Endothelial cell (in vitro differentiated cells): Measurements from ENCODE around the gene ABL2. TPM values are rescaled to one million over a fixed set of nuclear protein-coding genes. Genes with fewer than 3 reads are reported as not detected.

Experiments used
- DNase-seq: peaks from one replicate; pipeline ENCODE4 v3.0.0; 2021; ENCODE audit warnings: low spot score
- H3K27ac Mint-ChIP-seq: one replicate; pipeline ENCODE4 v1.8.0; 2021; ENCODE audit warnings: mixed read lengths, inconsistent platforms; ENCODE audit not compliant: unreplicated experiment
- H3K27me3 Mint-ChIP-seq: one replicate; pipeline ENCODE4 v1.8.0; 2021; ENCODE audit warnings: mild to moderate bottlenecking, moderate library complexity, mixed read lengths, inconsistent platforms; ENCODE audit not compliant: unreplicated experiment
- H3K36me3 Mint-ChIP-seq: one replicate; pipeline ENCODE4 v1.8.0; 2021; ENCODE audit warnings: mild to moderate bottlenecking, low read depth, mixed read lengths, inconsistent platforms; ENCODE audit not compliant: unreplicated experiment
- H3K4me1 Mint-ChIP-seq: one replicate; pipeline ENCODE4 v1.8.0; 2021; ENCODE audit warnings: mild to moderate bottlenecking, mixed read lengths, inconsistent platforms; ENCODE audit not compliant: unreplicated experiment
- H3K4me3 Mint-ChIP-seq: one replicate; pipeline ENCODE4 v1.8.0; 2021; ENCODE audit warnings: mild to moderate bottlenecking, mixed read lengths, inconsistent platforms; ENCODE audit not compliant: unreplicated experiment
- H3K9me3 Mint-ChIP-seq: one replicate; pipeline ENCODE4 v1.8.0; 2021; ENCODE audit warnings: mixed read lengths, inconsistent platforms; ENCODE audit not compliant: unreplicated experiment
- total RNA-seq: library from RNA; stranded (reverse); fragmentation: NEBNext Ultra II Directional; extraction: Animal tissue kit (Norgen Biotek cat#: 25700); gene quantifications from one replicate; pipeline ENCODE4 v1.2.1, GENCODE V29; 2021; ENCODE audit not compliant: unreplicated experiment
- TF ChIP-seq, protein P1 (sequence below): fragments of 200-600 bp; sonication (generic); IDR thresholded peaks from one replicate; pipeline ENCODE4 v1.5.0; 2021; ENCODE audit warnings: antibody characterized with exemption; ENCODE audit not compliant: unreplicated experiment

Gene ABL2
- total RNA-seq, 1 donor from 2014 or later: 160 TPM

DNA sequence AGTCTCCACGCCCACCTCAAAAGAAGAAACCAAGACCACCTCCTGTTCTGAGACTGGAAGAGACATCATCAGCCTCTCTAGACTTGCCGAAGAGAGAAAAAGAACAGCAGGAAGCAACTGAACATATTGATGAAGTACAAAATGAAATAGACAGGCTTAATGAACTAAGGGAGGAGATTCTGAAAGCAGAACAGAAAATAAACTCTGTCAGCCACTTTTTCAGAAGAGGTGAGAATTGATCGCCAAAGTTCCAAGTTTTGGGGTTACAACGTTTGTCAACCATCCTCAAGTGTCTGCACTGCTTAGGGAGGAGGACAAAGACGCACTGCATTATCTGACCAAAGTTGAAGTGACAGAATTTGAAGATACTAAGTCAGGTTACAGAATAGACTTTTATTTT is 45.6 kb downstream of the ABL2 start:
- DNase-seq: no peak
- H3K4me3 Mint-ChIP-seq: no peak overlapping the region
- H3K4me1 Mint-ChIP-seq: no peaks in the 10 kb centered on the region
- H3K27me3 Mint-ChIP-seq: no peaks in the 10 kb centered on the region
- H3K27ac Mint-ChIP-seq: no peak overlapping the region
- H3K9me3 Mint-ChIP-seq: no peaks in the 10 kb centered on the region
- TF ChIP-seq, protein P1, sequence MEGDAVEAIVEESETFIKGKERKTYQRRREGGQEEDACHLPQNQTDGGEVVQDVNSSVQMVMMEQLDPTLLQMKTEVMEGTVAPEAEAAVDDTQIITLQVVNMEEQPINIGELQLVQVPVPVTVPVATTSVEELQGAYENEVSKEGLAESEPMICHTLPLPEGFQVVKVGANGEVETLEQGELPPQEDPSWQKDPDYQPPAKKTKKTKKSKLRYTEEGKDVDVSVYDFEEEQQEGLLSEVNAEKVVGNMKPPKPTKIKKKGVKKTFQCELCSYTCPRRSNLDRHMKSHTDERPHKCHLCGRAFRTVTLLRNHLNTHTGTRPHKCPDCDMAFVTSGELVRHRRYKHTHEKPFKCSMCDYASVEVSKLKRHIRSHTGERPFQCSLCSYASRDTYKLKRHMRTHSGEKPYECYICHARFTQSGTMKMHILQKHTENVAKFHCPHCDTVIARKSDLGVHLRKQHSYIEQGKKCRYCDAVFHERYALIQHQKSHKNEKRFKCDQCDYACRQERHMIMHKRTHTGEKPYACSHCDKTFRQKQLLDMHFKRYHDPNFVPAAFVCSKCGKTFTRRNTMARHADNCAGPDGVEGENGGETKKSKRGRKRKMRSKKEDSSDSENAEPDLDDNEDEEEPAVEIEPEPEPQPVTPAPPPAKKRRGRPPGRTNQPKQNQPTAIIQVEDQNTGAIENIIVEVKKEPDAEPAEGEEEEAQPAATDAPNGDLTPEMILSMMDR: no peak
- H3K36me3 Mint-ChIP-seq: no peaks in the 10 kb centered on the region

DNA sequence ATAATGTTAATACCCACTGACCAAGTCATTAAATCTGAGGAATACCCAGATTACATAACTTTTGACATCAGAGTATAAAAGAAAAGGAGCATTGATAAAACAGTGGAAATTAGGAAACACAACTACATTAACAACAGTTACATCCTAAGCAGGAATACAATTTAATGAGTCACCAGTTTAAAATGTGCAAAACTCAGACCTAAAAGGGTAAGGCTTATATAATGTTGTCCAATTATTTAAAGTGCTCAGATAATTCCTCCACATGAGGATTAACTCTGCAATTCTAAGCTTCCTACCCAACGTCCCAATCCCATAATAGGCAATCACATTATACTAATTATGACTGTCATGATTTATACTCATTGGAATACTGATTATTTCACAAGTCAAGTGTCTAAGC is 50.5 kb downstream of the ABL2 start:
- no peaks in the 10 kb centered on the region for H3K9me3 Mint-ChIP-seq

DNA sequence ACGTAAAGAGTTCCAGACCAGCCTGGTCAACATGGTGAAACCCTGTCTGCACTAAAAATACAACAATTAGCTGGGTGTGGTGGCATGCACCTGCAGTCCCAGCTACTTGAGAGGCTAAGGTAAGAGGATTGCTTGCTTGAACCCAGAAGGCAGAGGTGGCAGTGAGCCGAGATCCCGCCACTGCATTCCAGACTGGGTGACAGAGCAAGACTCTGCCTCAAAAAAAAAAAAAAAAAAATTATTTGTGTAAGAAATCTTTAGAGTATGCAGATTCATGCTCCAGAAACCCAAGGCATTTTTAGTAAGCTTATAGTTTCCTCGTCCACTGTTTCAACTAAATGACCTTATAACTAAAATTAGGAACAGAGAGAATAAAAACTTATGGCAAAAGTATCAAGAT is 51.3 kb downstream of the ABL2 start:
- Mint-ChIP-seq H3K4me3 (no peak overlapping the region), H3K9me3 (no peaks in the 10 kb centered on the region), H3K27ac (no peak overlapping the region), H3K27me3 (no peaks in the 10 kb centered on the region), H3K36me3 (no peaks in the 10 kb centered on the region), H3K4me1 (no peaks in the 10 kb centered on the region)
- TF ChIP-seq, protein P1: no peak
- DNase-seq: no peak

More for the DNA sequence above, 50.5 kb downstream of the ABL2 start:
- Mint-ChIP-seq H3K27ac (no peak overlapping the region), H3K27me3 (no peaks in the 10 kb centered on the region), H3K4me1 (no peaks in the 10 kb centered on the region), H3K4me3 (no peak overlapping the region), H3K36me3 (no peaks in the 10 kb centered on the region)
- no peak for DNase-seq
- TF ChIP-seq, protein P1: no peak

DNA sequence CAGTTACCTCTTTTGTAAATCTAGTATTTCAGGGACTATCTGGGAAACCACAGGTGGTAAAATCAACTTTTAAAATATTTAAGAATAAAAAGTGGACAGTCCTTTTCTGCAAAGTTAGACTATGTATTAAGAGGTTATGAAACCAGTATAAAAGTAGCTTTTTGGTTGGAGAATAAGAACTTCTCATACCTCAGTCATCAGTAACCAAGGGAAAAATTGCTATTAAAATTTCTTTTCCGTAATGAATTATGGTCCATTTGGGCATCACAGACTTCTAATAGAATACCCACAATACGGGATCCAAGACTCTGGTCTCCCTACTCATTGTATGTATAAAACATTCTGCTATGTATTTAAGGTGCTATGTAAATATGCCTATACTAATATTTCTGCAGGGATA is 51.9 kb downstream of the ABL2 start:
- TF ChIP-seq, protein P1: no peak
- Mint-ChIP-seq H3K36me3 (no peaks in the 10 kb centered on the region), H3K4me1 (no peaks in the 10 kb centered on the region), H3K9me3 (no peaks in the 10 kb centered on the region), H3K27ac (no peak overlapping the region), H3K27me3 (no peaks in the 10 kb centered on the region), H3K4me3 (no peak overlapping the region)
- no peak for DNase-seq

DNA sequence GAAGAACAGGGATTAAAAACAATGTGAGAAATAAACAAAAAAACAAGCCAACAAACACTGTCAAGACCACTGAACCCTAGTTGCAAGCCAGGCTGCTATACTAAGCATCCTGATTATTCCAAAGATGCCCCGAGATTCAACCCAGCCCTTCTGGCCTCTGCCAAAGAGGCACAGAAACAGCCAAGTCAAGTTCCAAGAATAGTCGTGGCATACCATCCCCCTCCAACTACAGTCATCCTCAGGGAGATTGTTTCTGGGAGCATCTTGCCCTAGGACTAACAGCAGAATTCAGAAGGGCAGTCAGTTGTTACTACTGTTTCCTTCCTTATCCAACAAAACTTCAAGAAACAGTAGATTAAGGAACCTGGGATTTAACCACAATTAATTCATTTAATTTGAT is 52.3 kb downstream of the ABL2 start:
- H3K4me1 Mint-ChIP-seq: no peaks in the 10 kb centered on the region
- TF ChIP-seq, protein P1: no peak
- H3K36me3 Mint-ChIP-seq: no peaks in the 10 kb centered on the region
- DNase-seq: no peak
- H3K27me3 Mint-ChIP-seq: no peaks in the 10 kb centered on the region
- no peaks in the 10 kb centered on the region for H3K9me3 Mint-ChIP-seq
- no peak overlapping the region for H3K27ac Mint-ChIP-seq
- no peak overlapping the region for H3K4me3 Mint-ChIP-seq
